ENCODE data around the gene PKHD1.

GRCh38 chr6:51793393-51793792 lies 294.0 kb downstream of the PKHD1 start:
- TF ChIP-seq CTCF (IDR thresholded peaks at IDR 0.05) (no peak), POLR2A (IDR thresholded peaks at IDR 0.05) (no peak)

Data from body of pancreas (tissue), 4 donors.